GM23338 (cell line): ENCODE measurements around the gene LSP1. TPM values are rescaled to one million over a fixed set of nuclear protein-coding genes. Genes with fewer than 3 reads are reported as not detected.

Experiments used
- ATAC-seq: fragments of 200-7000 bp; cut with Tn5 transposase; 3 replicates; pipeline ENCODE4 v1.9.1; 2020
- DNase-seq: peaks from one replicate; pipeline ENCODE4 v3.0.0-alpha.2; 2015; ENCODE audit warnings: low spot score
- H2AFZ ChIP-seq: fragments of 200-600 bp; sonication (generic); 2 replicates; pipeline ENCODE4 v1.8.0; 2016; ENCODE audit warnings: antibody characterized with exemption, mild to moderate bottlenecking, moderate library complexity
- H3F3A ChIP-seq: fragments of 200-600 bp; sonication (generic); replicated peaks from 2 replicates; pipeline ENCODE4 v1.8.0; 2017; ENCODE audit warnings: antibody characterized with exemption, mixed run types, low read depth
- H3K27ac ChIP-seq: fragments of 200-600 bp; sonication (generic); 2 replicates; pipeline ENCODE4 v1.6.1; 2016; ENCODE audit warnings: low read depth
- H3K27me3 ChIP-seq: fragments of 200-600 bp; sonication (generic); 2 replicates; pipeline ENCODE4 v1.8.0; 2016; ENCODE audit warnings: mild to moderate bottlenecking, mixed run types, moderate library complexity; ENCODE audit not compliant: insufficient read depth
- H3K36me3 ChIP-seq: fragments of 200-600 bp; sonication (generic); 2 replicates; pipeline ENCODE4 v1.8.0; 2016; ENCODE audit warnings: mild to moderate bottlenecking; ENCODE audit not compliant: insufficient read depth
- H3K4me1 ChIP-seq: fragments of 200-600 bp; sonication (generic); 2 replicates; pipeline ENCODE4 v1.8.0; 2016; ENCODE audit warnings: mild to moderate bottlenecking, moderate library complexity; ENCODE audit not compliant: insufficient read depth
- H3K4me2 ChIP-seq: fragments of 200-600 bp; sonication (generic); 2 replicates; pipeline ENCODE4 v1.7.1; 2017; ENCODE audit warnings: mixed run types
- H3K4me3 ChIP-seq: fragments of 200-600 bp; sonication (generic); 2 replicates; pipeline ENCODE4 v1.6.1; 2016; ENCODE audit warnings: mixed run types
- H3K79me2 ChIP-seq: fragments of 200-600 bp; sonication (generic); replicated peaks from 2 replicates; pipeline ENCODE4 v1.8.0; 2017; ENCODE audit warnings: mild to moderate bottlenecking; ENCODE audit not compliant: insufficient read depth
- H3K9me2 ChIP-seq: fragments of 200-600 bp; sonication (generic); 2 replicates; pipeline ENCODE4 v1.8.0; 2017; ENCODE audit not compliant: insufficient read depth
- H4K20me1 ChIP-seq: fragments of 200-600 bp; sonication (generic); replicated peaks from 2 replicates; pipeline ENCODE4 v1.8.0; 2017; ENCODE audit warnings: mild to moderate bottlenecking; ENCODE audit not compliant: insufficient read depth
- H3K27ac Mint-ChIP-seq: 2 replicates; pipeline ENCODE4 v1.8.0; 2020; ENCODE audit warnings: inconsistent platforms, mild to moderate bottlenecking, moderate library complexity, mixed read lengths
- H3K27me3 Mint-ChIP-seq: 3 replicates; pipeline ENCODE4 v1.8.0; 2022; ENCODE audit warnings: low read depth, mild to moderate bottlenecking, moderate library complexity, mixed read lengths, inconsistent platforms; ENCODE audit not compliant: insufficient read depth, poor library complexity
- H3K36me3 Mint-ChIP-seq: 3 replicates; pipeline ENCODE4 v1.8.0; 2021; ENCODE audit warnings: low read depth, mild to moderate bottlenecking, inconsistent platforms, moderate library complexity, mixed read lengths
- H3K4me1 Mint-ChIP-seq: 3 replicates; pipeline ENCODE4 v1.8.0; 2020; ENCODE audit warnings: mild to moderate bottlenecking, inconsistent platforms, mixed read lengths
- H3K4me3 Mint-ChIP-seq: 3 replicates; pipeline ENCODE4 v1.8.0; 2021; ENCODE audit warnings: moderate library complexity, mild to moderate bottlenecking, inconsistent platforms, mixed read lengths
- H3K9me3 Mint-ChIP-seq: 3 replicates; pipeline ENCODE4 v1.8.0; 2020; ENCODE audit warnings: moderate library complexity, mild to moderate bottlenecking, inconsistent platforms, mixed read lengths
- polyA plus RNA-seq: library from polyadenylated mRNA; unstranded; fragments of >200 nt; fragmentation: Nextera tagmentation; extraction: Ambion mirVana; gene quantifications from 2 replicates; pipeline ENCODE4 v1.2.1, GENCODE V29; 2016
- total RNA-seq: library from RNA; depleted of rRNA; stranded (reverse); fragments of >200 nt; shearing (Covaris generic); gene quantifications from 2 replicates; pipeline ENCODE4 v1.2.3, GENCODE V29; 2014
- TF ChIP-seq, protein P1 (sequence below): fragments of 250-450 bp; sonication (Bioruptor Pico); IDR thresholded peaks from 2 replicates; pipeline ENCODE4 v1.5.0; 2020; ENCODE audit warnings: mild to moderate bottlenecking, moderate library complexity
- TF ChIP-seq, protein P2 (sequence below), 2 experiments: fragments of 200-600 bp in 1 of 2; sonication (generic) in 1 of 2; conservative IDR thresholded peaks; 2 replicates each; pipeline versions ENCODE4 v1.5.1 to v1.6.1; 2016 to 2017; ENCODE audit warnings: antibody characterized with exemption in 2 of 2, low read depth in 2 of 2, mild to moderate bottlenecking in 2 of 2, moderate library complexity in 1 of 2
- TF ChIP-seq, protein P3 (sequence below): IDR thresholded peaks from 2 replicates; pipeline ENCODE4 v1.6.1; 2016; ENCODE audit warnings: antibody characterized with exemption

The LSP1 gene
- total and polyA plus RNA-seq, 2 experiments from 2014 or later = 0.84 TPM; not detected in 1

DNA sequence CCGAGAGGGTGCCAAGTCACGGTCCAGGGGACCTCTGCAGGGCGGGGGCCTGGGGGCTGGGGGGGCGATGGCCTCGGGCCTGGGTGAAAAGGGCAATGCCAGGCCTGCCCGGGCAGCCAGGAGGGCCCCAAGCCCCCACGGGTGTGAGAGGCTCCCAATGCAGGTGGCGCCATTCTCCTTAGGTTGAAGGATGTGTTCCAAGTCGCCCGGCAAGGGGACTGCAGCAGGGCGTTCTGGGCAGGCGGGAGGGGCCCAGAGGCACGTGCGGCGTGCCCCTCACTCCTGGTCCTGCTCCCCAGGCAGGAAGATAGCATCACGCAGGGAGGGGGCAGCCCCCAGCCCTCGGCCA, 14.8 kb upstream of the LSP1 start (continued):
- TF ChIP-seq, protein P1, sequence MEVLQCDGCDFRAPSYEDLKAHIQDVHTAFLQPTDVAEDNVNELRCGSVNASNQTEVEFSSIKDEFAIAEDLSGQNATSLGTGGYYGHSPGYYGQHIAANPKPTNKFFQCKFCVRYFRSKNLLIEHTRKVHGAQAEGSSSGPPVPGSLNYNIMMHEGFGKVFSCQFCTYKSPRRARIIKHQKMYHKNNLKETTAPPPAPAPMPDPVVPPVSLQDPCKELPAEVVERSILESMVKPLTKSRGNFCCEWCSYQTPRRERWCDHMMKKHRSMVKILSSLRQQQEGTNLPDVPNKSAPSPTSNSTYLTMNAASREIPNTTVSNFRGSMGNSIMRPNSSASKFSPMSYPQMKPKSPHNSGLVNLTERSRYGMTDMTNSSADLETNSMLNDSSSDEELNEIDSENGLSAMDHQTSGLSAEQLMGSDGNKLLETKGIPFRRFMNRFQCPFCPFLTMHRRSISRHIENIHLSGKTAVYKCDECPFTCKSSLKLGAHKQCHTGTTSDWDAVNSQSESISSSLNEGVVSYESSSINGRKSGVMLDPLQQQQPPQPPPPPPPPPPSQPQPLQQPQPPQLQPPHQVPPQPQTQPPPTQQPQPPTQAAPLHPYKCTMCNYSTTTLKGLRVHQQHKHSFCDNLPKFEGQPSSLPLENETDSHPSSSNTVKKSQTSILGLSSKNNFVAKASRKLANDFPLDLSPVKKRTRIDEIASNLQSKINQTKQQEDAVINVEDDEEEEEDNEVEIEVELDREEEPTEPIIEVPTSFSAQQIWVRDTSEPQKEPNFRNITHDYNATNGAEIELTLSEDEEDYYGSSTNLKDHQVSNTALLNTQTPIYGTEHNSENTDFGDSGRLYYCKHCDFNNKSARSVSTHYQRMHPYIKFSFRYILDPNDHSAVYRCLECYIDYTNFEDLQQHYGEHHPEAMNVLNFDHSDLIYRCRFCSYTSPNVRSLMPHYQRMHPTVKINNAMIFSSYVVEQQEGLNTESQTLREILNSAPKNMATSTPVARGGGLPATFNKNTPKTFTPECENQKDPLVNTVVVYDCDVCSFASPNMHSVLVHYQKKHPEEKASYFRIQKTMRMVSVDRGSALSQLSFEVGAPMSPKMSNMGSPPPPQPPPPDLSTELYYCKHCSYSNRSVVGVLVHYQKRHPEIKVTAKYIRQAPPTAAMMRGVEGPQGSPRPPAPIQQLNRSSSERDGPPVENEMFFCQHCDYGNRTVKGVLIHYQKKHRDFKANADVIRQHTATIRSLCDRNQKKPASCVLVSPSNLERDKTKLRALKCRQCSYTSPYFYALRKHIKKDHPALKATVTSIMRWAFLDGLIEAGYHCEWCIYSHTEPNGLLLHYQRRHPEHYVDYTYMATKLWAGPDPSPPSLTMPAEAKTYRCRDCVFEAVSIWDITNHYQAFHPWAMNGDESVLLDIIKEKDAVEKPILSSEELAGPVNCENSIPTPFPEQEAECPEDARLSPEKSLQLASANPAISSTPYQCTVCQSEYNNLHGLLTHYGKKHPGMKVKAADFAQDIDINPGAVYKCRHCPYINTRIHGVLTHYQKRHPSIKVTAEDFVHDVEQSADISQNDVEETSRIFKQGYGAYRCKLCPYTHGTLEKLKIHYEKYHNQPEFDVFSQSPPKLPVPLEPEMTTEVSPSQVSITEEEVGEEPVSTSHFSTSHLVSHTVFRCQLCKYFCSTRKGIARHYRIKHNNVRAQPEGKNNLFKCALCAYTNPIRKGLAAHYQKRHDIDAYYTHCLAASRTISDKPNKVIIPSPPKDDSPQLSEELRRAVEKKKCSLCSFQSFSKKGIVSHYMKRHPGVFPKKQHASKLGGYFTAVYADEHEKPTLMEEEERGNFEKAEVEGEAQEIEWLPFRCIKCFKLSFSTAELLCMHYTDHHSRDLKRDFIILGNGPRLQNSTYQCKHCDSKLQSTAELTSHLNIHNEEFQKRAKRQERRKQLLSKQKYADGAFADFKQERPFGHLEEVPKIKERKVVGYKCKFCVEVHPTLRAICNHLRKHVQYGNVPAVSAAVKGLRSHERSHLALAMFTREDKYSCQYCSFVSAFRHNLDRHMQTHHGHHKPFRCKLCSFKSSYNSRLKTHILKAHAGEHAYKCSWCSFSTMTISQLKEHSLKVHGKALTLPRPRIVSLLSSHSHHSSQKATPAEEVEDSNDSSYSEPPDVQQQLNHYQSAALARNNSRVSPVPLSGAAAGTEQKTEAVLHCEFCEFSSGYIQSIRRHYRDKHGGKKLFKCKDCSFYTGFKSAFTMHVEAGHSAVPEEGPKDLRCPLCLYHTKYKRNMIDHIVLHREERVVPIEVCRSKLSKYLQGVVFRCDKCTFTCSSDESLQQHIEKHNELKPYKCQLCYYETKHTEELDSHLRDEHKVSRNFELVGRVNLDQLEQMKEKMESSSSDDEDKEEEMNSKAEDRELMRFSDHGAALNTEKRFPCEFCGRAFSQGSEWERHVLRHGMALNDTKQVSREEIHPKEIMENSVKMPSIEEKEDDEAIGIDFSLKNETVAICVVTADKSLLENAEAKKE = no peak
- TF ChIP-seq, protein P2, sequence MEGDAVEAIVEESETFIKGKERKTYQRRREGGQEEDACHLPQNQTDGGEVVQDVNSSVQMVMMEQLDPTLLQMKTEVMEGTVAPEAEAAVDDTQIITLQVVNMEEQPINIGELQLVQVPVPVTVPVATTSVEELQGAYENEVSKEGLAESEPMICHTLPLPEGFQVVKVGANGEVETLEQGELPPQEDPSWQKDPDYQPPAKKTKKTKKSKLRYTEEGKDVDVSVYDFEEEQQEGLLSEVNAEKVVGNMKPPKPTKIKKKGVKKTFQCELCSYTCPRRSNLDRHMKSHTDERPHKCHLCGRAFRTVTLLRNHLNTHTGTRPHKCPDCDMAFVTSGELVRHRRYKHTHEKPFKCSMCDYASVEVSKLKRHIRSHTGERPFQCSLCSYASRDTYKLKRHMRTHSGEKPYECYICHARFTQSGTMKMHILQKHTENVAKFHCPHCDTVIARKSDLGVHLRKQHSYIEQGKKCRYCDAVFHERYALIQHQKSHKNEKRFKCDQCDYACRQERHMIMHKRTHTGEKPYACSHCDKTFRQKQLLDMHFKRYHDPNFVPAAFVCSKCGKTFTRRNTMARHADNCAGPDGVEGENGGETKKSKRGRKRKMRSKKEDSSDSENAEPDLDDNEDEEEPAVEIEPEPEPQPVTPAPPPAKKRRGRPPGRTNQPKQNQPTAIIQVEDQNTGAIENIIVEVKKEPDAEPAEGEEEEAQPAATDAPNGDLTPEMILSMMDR (conservative IDR thresholded peaks at IDR 0.05; ENCODE audit: low read depth in 2 of 2) = no peak

DNA sequence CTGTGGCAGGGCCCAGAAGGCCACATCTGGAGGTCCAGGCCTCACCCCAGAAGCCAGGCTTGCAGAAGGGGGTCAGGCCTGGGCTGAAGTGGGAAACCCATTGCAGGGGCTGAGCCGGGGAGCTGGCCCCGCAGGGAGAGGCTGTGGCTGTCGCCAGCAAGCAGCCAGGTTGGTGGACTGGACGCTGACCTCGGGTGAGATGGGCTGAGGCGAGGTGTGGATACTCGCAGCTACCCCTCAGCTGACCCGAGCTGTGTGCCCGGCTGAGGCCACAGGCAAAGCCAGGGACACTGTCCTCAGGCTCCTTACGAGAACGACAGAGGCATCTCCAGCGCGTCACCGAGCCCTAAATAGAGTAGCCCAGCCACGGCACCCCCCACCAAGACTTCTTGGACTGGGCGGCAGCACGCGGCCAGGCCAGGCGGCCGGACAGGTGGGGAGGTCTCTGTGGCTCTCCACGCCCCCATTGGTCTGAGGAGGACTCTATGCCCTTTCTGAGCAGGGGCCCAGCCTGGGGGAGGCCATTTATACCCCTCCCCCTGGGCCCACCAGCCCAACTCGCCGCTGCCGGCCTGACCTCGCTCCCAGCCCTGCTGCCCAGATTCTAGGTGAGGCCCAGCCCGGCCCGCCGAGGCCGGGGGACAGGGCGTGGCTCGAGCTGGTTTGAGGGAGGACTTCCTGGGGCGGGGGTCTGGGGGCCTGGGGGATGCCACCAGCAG, 14.3 kb upstream of the LSP1 start, which contains the start of gene TNNI2:
Gene TNNI2, plus strand, starts transcription at position 556 of the 719 bp plus-strand sequence. CDS start 716 bp downstream, outside the sequence.
- Mint-ChIP-seq H3K27ac (no peak within 1 kb of the TSS), H3K9me3 (no peaks in the 10 kb centered on the region), H3K4me1 (no peaks in the 10 kb centered on the region), H3K36me3 (no peaks in the 10 kb centered on the region), H3K27me3 (peaks cover 2% of the 10 kb centered on the region), H3K4me3 (no peak within 1 kb of the TSS)
- H3K79me2 ChIP-seq = no peaks in the 10 kb centered on the region
- H2AFZ ChIP-seq = peak within 1 kb of the TSS; percentile 76; the same call in 1 of the 2 replicates
- no peaks in the 10 kb centered on the region for H3K36me3 ChIP-seq
- no peaks in the 10 kb centered on the region for H4K20me1 ChIP-seq
- H3K27ac ChIP-seq = no peak within 1 kb of the TSS
- no peaks in the 10 kb centered on the region for H3K9me2 ChIP-seq
- ATAC-seq (no peak), DNase-seq (no peak)
- no peak within 1 kb of the TSS for H3K4me3 ChIP-seq
- H3F3A ChIP-seq = no peaks in the 10 kb centered on the region
- no peak within 1 kb of the TSS for H3K4me2 ChIP-seq
- H3K27me3 ChIP-seq = no peaks in the 10 kb centered on the region
- no peaks in the 10 kb centered on the region for H3K4me1 ChIP-seq
- TF ChIP-seq, protein P2 (conservative IDR thresholded peaks at IDR 0.05; ENCODE audit: low read depth in 2 of 2) = no peak
- TF ChIP-seq, protein P3, sequence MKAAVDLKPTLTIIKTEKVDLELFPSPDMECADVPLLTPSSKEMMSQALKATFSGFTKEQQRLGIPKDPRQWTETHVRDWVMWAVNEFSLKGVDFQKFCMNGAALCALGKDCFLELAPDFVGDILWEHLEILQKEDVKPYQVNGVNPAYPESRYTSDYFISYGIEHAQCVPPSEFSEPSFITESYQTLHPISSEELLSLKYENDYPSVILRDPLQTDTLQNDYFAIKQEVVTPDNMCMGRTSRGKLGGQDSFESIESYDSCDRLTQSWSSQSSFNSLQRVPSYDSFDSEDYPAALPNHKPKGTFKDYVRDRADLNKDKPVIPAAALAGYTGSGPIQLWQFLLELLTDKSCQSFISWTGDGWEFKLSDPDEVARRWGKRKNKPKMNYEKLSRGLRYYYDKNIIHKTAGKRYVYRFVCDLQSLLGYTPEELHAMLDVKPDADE = no peak
